C4-2B (cell line): ENCODE measurements around the gene XPR1.

Experiments used
- ZFX ChIP-seq: fragments of 450-650 bp; IDR thresholded peaks from 2 replicates; pipeline ENCODE4 v1.6.1; 2017
- TF ChIP-seq, protein P1 (sequence below): fragments of 450-650 bp; conservative IDR thresholded peaks from 2 replicates; pipeline ENCODE4 v1.5.1; 2017; ENCODE audit warnings: mild to moderate bottlenecking

DNA sequence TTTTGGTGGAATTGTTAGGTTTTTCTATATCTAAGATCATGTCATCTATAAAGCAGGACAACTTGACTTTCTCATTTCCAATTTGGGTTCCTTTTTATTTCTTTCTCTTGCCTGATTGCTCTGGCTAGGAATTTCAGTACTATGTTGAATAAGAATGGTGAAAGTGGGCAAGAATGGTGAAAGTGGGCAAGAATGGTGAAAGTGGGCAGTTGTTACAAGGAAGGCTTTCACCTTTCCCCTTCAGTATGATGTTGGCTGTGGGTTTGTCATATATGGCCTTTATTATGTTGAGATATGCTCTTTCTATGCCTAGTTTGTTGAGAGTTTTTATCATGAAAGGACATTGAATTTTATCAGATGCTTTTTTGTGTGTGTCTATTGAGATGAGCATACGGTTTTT is 64.5 kb downstream of the XPR1 start:
- TF ChIP-seq, protein P1, sequence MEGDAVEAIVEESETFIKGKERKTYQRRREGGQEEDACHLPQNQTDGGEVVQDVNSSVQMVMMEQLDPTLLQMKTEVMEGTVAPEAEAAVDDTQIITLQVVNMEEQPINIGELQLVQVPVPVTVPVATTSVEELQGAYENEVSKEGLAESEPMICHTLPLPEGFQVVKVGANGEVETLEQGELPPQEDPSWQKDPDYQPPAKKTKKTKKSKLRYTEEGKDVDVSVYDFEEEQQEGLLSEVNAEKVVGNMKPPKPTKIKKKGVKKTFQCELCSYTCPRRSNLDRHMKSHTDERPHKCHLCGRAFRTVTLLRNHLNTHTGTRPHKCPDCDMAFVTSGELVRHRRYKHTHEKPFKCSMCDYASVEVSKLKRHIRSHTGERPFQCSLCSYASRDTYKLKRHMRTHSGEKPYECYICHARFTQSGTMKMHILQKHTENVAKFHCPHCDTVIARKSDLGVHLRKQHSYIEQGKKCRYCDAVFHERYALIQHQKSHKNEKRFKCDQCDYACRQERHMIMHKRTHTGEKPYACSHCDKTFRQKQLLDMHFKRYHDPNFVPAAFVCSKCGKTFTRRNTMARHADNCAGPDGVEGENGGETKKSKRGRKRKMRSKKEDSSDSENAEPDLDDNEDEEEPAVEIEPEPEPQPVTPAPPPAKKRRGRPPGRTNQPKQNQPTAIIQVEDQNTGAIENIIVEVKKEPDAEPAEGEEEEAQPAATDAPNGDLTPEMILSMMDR = no peak
- TF ChIP-seq ZFX = no peak
